GM20000 (cell line): ENCODE data around the gene SLC7A7.
"Not testable (repeated sequence)": the region's sequence is repeated elsewhere in the genome, so short reads cannot be mapped to it uniquely, and the experiment has no call there.

Experiments used
- DNase-seq: peaks from one replicate; pipeline ENCODE4 v3.0.0; 2012; ENCODE audit warnings: low spot score
- TF ChIP-seq, protein P1 (sequence below): IDR thresholded peaks from 2 replicates; pipeline ENCODE4 v1.5.1; 2012; ENCODE audit warnings: mild to moderate bottlenecking, control low read depth; ENCODE audit errors: extremely low read depth, missing control alignments

The SLC7A7 gene

DNA sequence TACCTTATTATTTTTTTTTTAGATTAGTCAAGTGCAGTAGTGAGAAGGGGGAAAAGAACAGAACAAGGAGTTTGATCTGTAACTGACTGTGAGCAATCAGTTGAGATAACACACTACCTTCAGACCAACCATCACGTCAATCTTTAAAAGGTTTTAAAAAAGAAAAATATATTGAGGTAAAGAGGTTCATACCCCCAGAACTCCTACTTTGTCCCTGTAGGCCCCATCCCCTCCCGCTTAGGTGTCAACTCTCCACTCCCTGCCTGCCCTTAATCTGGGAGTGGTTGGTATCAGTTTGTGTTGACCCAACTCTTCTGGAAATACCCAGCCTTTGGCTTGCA is 37.3 kb upstream of the SLC7A7 start:
- TF ChIP-seq, protein P1, sequence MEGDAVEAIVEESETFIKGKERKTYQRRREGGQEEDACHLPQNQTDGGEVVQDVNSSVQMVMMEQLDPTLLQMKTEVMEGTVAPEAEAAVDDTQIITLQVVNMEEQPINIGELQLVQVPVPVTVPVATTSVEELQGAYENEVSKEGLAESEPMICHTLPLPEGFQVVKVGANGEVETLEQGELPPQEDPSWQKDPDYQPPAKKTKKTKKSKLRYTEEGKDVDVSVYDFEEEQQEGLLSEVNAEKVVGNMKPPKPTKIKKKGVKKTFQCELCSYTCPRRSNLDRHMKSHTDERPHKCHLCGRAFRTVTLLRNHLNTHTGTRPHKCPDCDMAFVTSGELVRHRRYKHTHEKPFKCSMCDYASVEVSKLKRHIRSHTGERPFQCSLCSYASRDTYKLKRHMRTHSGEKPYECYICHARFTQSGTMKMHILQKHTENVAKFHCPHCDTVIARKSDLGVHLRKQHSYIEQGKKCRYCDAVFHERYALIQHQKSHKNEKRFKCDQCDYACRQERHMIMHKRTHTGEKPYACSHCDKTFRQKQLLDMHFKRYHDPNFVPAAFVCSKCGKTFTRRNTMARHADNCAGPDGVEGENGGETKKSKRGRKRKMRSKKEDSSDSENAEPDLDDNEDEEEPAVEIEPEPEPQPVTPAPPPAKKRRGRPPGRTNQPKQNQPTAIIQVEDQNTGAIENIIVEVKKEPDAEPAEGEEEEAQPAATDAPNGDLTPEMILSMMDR: no peak
- no peak for DNase-seq

DNA sequence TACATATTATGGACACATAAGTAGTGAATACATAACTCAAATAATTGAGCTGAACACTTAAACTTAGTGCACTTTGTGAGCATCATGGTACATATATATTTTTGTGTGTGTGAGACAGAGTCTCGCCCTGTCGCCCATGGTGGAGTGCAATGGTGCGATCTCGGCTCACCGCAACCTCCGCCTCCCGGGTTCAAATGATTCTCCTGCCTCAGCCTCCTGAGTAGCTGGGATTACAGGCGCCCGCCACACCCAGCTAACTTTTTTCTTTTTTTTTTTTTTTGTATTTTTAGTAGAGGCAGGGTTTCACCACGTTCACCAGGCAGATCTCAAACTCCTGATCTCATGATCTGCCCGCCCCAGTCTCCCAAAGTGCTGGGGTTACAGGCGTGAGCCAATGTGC is 36.9 kb upstream of the SLC7A7 start:
- DNase-seq: not testable (repeated sequence)

DNA sequence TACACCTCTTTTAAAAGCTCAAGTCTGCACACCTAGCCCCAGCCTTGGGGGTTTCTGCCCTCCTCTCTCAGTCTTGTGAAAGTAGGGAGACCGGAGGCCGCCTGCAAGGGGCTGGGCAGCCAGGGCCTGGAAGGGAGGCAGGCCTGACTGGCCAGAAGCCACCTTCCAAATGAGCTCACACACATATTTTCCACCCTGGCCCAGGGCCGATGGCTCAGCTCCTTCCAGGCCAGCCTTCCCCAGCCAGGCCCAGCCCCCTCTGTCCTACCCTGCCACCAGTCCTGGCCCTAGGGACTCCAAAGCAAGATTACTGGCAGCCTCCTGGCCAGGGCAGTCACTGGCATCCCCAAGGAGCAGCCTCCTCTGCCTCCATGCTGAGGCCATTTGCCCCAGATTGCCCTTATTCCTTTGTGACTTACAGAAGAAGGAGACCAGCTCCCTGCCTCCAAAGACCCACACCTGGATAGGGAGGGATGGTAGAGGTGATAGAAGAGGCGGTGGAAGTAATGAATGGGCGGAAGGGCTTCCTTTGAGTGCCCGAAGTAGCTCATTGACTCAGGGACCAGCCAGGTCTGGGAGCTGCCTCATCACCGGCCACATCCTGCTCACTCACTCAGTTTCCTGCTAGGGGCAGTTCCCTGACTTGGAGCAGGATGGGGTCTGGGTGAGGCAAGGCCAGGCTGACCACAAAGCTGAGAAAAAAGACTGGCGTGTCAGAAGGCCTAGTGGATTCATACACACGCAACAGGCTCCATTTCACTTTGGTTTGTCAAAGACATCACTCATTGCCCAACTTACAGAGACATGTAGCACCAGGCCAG is 35.9 kb upstream of the SLC7A7 start:
- TF ChIP-seq, protein P1: no peak
- DNase-seq: peak; percentile 17

DNA sequence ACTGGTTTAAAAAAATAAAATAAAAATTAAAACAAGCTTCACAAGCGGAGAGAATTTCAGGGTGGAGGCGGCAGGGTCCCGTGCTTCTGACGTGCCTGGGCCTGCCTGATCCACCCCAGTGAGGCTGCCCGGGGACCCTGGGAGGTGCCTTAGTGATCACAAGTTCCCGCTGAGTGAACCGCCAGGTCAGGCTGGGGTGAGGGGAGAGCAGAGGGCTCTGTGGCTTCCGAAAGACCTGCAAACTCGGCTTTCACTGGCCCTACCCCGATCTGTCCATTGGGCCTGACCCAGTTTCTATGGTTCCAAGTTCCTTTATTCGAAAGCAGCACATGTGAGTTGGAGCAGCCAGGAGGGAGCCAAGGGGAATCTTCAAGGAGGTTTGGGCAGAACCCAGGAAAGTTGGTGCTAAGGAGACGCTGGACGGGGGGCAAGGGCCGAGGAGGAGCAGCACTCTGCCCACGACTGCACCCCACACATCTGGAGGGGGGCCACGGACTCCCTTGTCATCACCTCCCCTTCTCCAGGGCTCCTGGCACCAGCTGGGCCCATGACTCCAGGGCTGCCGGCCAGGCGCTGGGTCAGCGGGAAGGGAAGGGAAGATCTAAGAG is 34.1 kb upstream of the SLC7A7 start:
- no peak for DNase-seq
- TF ChIP-seq, protein P1: no peak

DNA sequence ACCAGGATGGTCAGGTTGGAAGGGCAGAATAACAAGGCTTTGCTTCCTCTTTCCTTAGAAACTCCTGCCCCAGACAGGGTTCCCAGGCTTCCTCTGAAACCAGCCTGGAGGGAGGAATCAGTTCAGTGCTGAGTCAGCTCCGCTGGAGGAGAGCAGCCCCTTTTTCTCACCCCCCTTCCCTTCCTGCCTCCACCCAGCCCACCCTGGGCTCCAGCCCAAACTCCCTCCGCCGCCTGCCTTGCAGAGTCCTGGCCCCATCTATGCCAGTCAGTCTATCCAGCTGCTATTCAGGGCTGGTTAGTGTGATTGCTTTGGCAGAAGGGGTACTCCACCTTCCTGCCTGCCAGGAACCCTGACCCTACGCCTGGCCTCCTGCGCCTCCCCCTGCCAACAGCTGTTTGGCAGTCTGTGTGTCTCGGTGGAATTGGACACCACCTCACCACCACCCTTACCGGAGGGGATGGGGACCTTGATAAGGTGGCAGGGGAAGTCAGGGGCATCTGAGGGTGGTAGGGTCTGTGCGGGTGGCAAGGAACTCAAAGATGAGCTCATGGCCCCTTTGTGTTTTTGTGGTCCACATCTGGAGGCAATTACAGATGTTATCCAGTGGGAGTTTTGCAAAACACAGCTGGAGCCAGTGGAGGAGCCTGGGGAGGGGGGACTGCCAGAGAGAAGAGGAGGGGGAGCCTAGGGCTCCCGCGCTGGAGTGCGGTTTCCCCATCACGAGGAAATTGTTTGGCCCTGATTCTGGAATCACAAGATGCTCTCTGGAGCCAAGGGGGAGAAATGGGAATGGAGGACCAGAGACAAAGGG is 33.3 kb upstream of the SLC7A7 start:
- TF ChIP-seq, protein P1: no peak
- peak; percentile 33 for DNase-seq

DNA sequence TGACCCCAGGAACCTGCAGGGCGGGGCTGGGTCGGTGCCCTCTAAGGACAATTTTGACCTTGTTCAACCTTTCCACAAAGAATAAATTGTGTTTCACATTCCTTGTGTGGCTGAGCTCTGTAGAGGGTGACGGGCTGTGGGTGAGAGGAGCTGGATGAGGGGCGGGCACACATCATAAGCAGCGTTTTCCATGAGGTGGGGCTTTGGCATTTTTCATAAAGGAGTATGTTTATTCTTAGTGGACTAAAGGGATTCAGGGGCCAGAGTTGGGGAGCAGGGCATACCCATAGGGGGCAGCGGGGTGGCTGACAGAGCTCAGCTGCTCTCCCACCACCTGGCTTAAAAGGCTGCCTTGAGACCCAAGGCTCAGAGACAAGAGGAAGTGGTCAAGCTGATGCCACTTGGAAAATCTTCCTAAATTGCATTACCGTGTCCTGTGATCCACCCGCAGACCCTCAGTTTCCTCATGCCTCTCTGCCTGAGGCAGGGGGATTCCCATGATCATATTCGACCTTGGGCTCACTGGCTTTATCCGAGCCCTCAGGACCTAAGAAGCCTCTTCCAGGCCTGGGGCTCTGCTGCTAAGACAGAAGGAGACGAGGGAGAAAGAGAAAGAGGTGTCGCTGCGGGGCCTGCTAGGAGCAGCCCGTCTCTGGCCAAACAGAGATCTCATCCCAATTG is 32.6 kb upstream of the SLC7A7 start:
- TF ChIP-seq, protein P1: no peak
- peak; percentile 36 for DNase-seq

DNA sequence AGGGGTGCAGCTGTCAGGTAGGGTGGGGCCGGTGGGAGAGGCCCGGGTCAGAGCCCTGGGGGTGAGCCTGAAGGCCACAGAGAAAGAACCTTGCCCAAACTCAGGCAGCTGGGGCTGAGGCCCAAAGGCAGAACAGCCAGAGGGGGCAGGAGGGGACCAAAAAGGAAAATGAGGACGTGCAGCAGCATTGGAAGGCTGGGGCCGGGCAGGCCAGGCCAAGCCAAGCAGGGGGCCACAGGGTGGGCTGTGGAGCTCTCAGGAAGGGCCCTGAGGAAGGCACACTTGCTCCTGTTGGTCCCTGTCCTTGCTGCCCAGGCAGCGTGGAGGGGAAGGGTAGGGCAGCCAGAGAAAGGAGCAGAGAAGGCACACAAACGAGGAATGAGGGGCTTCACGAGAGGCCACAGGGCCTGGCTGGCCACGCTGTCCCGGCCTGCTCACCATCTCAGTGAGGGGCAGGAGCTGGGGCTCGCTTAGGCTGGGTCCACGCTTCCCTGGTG is 31.6 kb upstream of the SLC7A7 start:
- DNase-seq: no peak

More for the DNA sequence above, 31.6 kb upstream of the SLC7A7 start:
- TF ChIP-seq, protein P1: no peak
